SU-DHL-6 (cell line): Measurements from ENCODE around the gene GHR.

Source experiments
- H2AFZ ChIP-seq: fragments of 200-600 bp; sonication (generic); 2 replicates; pipeline ENCODE4 v1.6.1; 2014; ENCODE audit warnings: low read depth, mild to moderate bottlenecking, moderate library complexity, mixed read lengths, antibody characterized with exemption, low read length; ENCODE audit not compliant: severe bottlenecking
- H3F3A ChIP-seq: fragments of 200-600 bp; shearing (Covaris generic); 2 replicates; pipeline ENCODE4 v1.6.0; 2016; ENCODE audit warnings: antibody characterized with exemption, mild to moderate bottlenecking; ENCODE audit not compliant: insufficient read depth
- H3K27ac ChIP-seq: fragments of 200-600 bp; sonication (generic); 2 replicates; pipeline ENCODE4 v1.5.1; 2016; ENCODE audit warnings: low read depth, mild to moderate bottlenecking, low read length, moderate library complexity, mixed read lengths
- H3K27me3 ChIP-seq: fragments of 200-600 bp; sonication (generic), shearing (Covaris generic); 2 replicates; pipeline ENCODE4 v1.6.0; 2014; ENCODE audit warnings: mild to moderate bottlenecking, low read length
- H3K36me3 ChIP-seq: fragments of 200-600 bp; sonication (generic); 2 replicates; pipeline ENCODE4 v1.6.1; 2014; ENCODE audit warnings: mild to moderate bottlenecking, low read length, mixed read lengths
- H3K4me2 ChIP-seq: fragments of 300-600, 200-600 bp; shearing (Covaris generic), sonication (generic); 2 replicates; pipeline ENCODE4 v1.6.0; 2014; ENCODE audit warnings: low read length, low read depth, mild to moderate bottlenecking; ENCODE audit not compliant: poor library complexity, severe bottlenecking
- H3K4me3 ChIP-seq: fragments of 200-600 bp; sonication (generic); 2 replicates; pipeline ENCODE4 v1.5.1; 2014; ENCODE audit warnings: antibody characterized with exemption, low read length, mild to moderate bottlenecking, mixed read lengths; ENCODE audit not compliant: insufficient read depth, poor library complexity, severe bottlenecking
- H3K79me2 ChIP-seq: fragments of 200-600 bp; sonication (generic); 2 replicates; pipeline ENCODE4 v1.6.1; 2014; ENCODE audit warnings: mild to moderate bottlenecking, low read length, moderate library complexity; ENCODE audit not compliant: insufficient read depth
- H3K9ac ChIP-seq: fragments of 200-600 bp; sonication (generic); 2 replicates; pipeline ENCODE4 v1.7.0; 2014; ENCODE audit warnings: mild to moderate bottlenecking, low read length
- H3K9me2 ChIP-seq: fragments of 200-600 bp; sonication (generic); replicated peaks from 2 replicates; pipeline ENCODE4 v1.6.1; 2014; ENCODE audit warnings: low read length; ENCODE audit not compliant: insufficient read depth
- H3K9me3 ChIP-seq: fragments of 200-600 bp; sonication (generic); 2 replicates; pipeline ENCODE4 v1.6.1; 2014; ENCODE audit warnings: low read length, mixed read lengths; ENCODE audit not compliant: insufficient read depth
- H4K20me1 ChIP-seq: fragments of 200-600 bp; sonication (generic); 2 replicates; pipeline ENCODE4 v1.6.1; 2014; ENCODE audit warnings: low read depth, mild to moderate bottlenecking, antibody characterized with exemption, low read length, moderate library complexity, mixed read lengths
- CTCF ChIP-seq: fragments of 200-600 bp; sonication (generic); IDR thresholded peaks from one replicate; pipeline ENCODE4 v1.5.1; 2017; ENCODE audit warnings: antibody characterized with exemption, mild to moderate bottlenecking, low read length, moderate library complexity; ENCODE audit not compliant: insufficient read depth, poor library complexity, severe bottlenecking
- EZH2phosphoT487 ChIP-seq: fragments of 200-600 bp; sonication (generic), shearing (Covaris generic); conservative IDR thresholded peaks from 2 replicates; pipeline ENCODE4 v1.6.1; 2018; ENCODE audit warnings: mild to moderate bottlenecking, antibody characterized with exemption, low read length, moderate library complexity, mixed read lengths

Gene GHR

GRCh38 chr5:42564689-42565356, 141.6 kb downstream of the GHR start:
- H3K4me3 ChIP-seq = no peak overlapping the region
- TF ChIP-seq CTCF (no peak), EZH2phosphoT487 (no peak)
- no peaks in the 10 kb centered on the region for H3K9me2 ChIP-seq
- no peaks in the 10 kb centered on the region for H3K36me3 ChIP-seq
- H2AFZ ChIP-seq = no peak overlapping the region
- no peaks in the 10 kb centered on the region for H3F3A ChIP-seq
- H3K79me2 ChIP-seq = no peaks in the 10 kb centered on the region
- H4K20me1 ChIP-seq = no peaks in the 10 kb centered on the region
- H3K9ac ChIP-seq = no peak overlapping the region
- no peak overlapping the region for H3K27ac ChIP-seq
- H3K9me3 ChIP-seq = no peaks in the 10 kb centered on the region
- no peak overlapping the region for H3K4me2 ChIP-seq
- H3K27me3 ChIP-seq = no peaks in the 10 kb centered on the region

GRCh38 chr5:42566652-42567295, 143.5 kb downstream of the GHR start:
- Histone ChIP-seq H3K4me3 (no peak overlapping the region), H3K27ac (no peak overlapping the region)

GRCh38 chr5:42569325-42569724, 146.1 kb downstream of the GHR start:
- Histone ChIP-seq H3K79me2 (no peaks in the 10 kb centered on the region), H3K27ac (no peak overlapping the region), H2AFZ (no peak overlapping the region), H3K4me2 (no peak overlapping the region), H3K4me3 (no peak overlapping the region), H3K9me2 (no peaks in the 10 kb centered on the region), H3K36me3 (no peaks in the 10 kb centered on the region), H3K9ac (no peak overlapping the region), H3K9me3 (no peaks in the 10 kb centered on the region), H3F3A (no peaks in the 10 kb centered on the region), H4K20me1 (no peaks in the 10 kb centered on the region), H3K27me3 (no peaks in the 10 kb centered on the region)
- TF ChIP-seq CTCF (no peak), EZH2phosphoT487 (no peak)

More at GRCh38 chr5:42566652-42567295, 143.5 kb downstream of the GHR start:
- Histone ChIP-seq H4K20me1 (no peaks in the 10 kb centered on the region), H3K9me3 (no peaks in the 10 kb centered on the region), H3K36me3 (no peaks in the 10 kb centered on the region), H3K27me3 (no peaks in the 10 kb centered on the region), H2AFZ (no peak overlapping the region), H3K79me2 (no peaks in the 10 kb centered on the region), H3K9me2 (no peaks in the 10 kb centered on the region), H3K4me2 (no peak overlapping the region), H3K9ac (no peak overlapping the region), H3F3A (no peaks in the 10 kb centered on the region)
- no peak for TF ChIP-seq EZH2phosphoT487
- no peak for TF ChIP-seq CTCF
